A549 (cell line): ENCODE data around the gene CFAP92. TPM values are rescaled to one million over a fixed set of nuclear protein-coding genes. Genes with fewer than 3 reads are reported as not detected.

Experiments used
- ATAC-seq, 2 experiments: fragments of 200-7000 bp in 1 of 2; fragments of >200 bp in 1 of 2; cut with Nextera tagmentation in 1 of 2; cut with Tn5 transposase in 1 of 2; 3 replicates each; pipeline versions ENCODE4 v1.8.0 to v1.9.1; 2018 to 2020; ENCODE audit warnings: mild to moderate bottlenecking in 1 of 2, moderate library complexity in 1 of 2
- CTCF ChIA-PET: fragments of 300-600 bp; sonication (Branson Sonifier 250); formaldehyde crosslinking; extraction: SDS; loops from one replicate; lab custom pipeline; 2021; ENCODE audit warnings: antibody characterized with exemption, inconsistent platforms; lab: Yijun Ruan, JAX
- POLR2A ChIA-PET: fragments of 350-600 bp; formaldehyde crosslinking; extraction: SDS; loops from one replicate; lab custom pipeline; 2021; ENCODE audit warnings: antibody characterized with exemption, inconsistent platforms; lab: Yijun Ruan, JAX
- DNase-seq, 2 experiments: peaks; one replicate each; pipeline versions ENCODE4 v3.0.0 to v3.0.0-alpha.2; 2011 to 2016; ENCODE audit warnings: low read depth in 1 of 2, low spot score in 1 of 2
- FAIRE-seq: peaks from 2 replicates; lab custom pipeline; 2011; peaks lifted over from hg19 to GRCh38; lab: Jason Lieb, UNC
- H3K27ac ChIP-seq, 2 experiments: fragments of >200 bp; sonication (Bioruptor Twin); formaldehyde crosslinking; 3 replicates each; pipeline ENCODE4 v1.5.1; 2016 to 2017
- H3K4me1 ChIP-seq: fragments of >200 bp; sonication (Bioruptor Twin); formaldehyde crosslinking; 3 replicates; pipeline ENCODE4 v1.6.1; 2016
- H3K4me2 ChIP-seq: fragments of >200 bp; sonication (Bioruptor Twin); formaldehyde crosslinking; 3 replicates; pipeline ENCODE4 v1.6.1; 2016
- H3K4me3 ChIP-seq: fragments of >200 bp; sonication (Bioruptor Twin); formaldehyde crosslinking; 3 replicates; pipeline ENCODE4 v1.5.1; 2016
- H3K9me3 ChIP-seq: fragments of >200 bp; sonication (Bioruptor Twin); formaldehyde crosslinking; 3 replicates; pipeline ENCODE4 v1.6.1; 2016
- CBX8 ChIP-seq: fragments of 200-600 bp; sonication (generic); IDR thresholded peaks from 2 replicates; pipeline ENCODE4 v1.6.1; 2016
- ESRRA ChIP-seq: fragments of 150-350 bp; IDR thresholded peaks from 2 replicates; pipeline ENCODE4 v1.6.1; 2014; ENCODE audit warnings: mild to moderate bottlenecking, low read length, borderline replicate concordance
- FOXS1 ChIP-seq: fragments of 250-450 bp; sonication (Bioruptor Pico); IDR thresholded peaks from 2 replicates; pipeline ENCODE4 v1.5.0; 2020; ENCODE audit warnings: mild to moderate bottlenecking, moderate library complexity
- GATA3 ChIP-seq: IDR thresholded peaks from 2 replicates; pipeline ENCODE4 v1.6.1; 2012; ENCODE audit warnings: borderline replicate concordance
- HEYL ChIP-seq: fragments of 250-450 bp; sonication (Bioruptor Pico); IDR thresholded peaks from 2 replicates; pipeline ENCODE4 v1.8.0; 2021; ENCODE audit warnings: mild to moderate bottlenecking, moderate library complexity
- JUN ChIP-seq, 2 experiments: fragments of >200 bp; sonication (Bioruptor Twin); formaldehyde crosslinking; IDR thresholded peaks; 2 replicates in 1 of 2; 3 replicates in 1 of 2; pipeline ENCODE4 v1.6.1; 2016 to 2017
- MAFK ChIP-seq: fragments of 450-650 bp; IDR thresholded peaks from 2 replicates; pipeline ENCODE4 v1.6.1; 2014; ENCODE audit not compliant: partially characterized antibody
- NFE2L2 ChIP-seq: fragments of 150-350 bp; conservative IDR thresholded peaks from 2 replicates; pipeline ENCODE4 v1.6.1; 2014; ENCODE audit warnings: low read length
- NR3C1 ChIP-seq: fragments of >200 bp; sonication (Bioruptor Twin); formaldehyde crosslinking; IDR thresholded peaks from 3 replicates; pipeline ENCODE4 v1.6.1; 2017
- PHF8 ChIP-seq: fragments of 200-600 bp; sonication (generic); IDR thresholded peaks from 2 replicates; pipeline ENCODE4 v1.6.1; 2016; ENCODE audit warnings: low read depth, mild to moderate bottlenecking, antibody characterized with exemption, moderate library complexity, borderline replicate concordance
- POLR2A ChIP-seq: IDR thresholded peaks from 2 replicates; pipeline ENCODE4 v1.6.1; 2012; ENCODE audit warnings: mild to moderate bottlenecking, low read length
- RAD21 ChIP-seq, 2 experiments: fragments of >200 bp in 1 of 2; sonication (Bioruptor Twin) in 1 of 2; formaldehyde crosslinking in 1 of 2; IDR thresholded peaks in 1 of 2; conservative IDR thresholded peaks in 1 of 2; 2 replicates in 1 of 2; 3 replicates in 1 of 2; pipeline ENCODE4 v1.6.1; 2012 to 2018; ENCODE audit warnings: inconsistent platforms in 1 of 2
- RFX5 ChIP-seq: fragments of 450-650 bp; IDR thresholded peaks from 2 replicates; pipeline ENCODE4 v1.7.1; 2014; ENCODE audit warnings: antibody characterized with exemption, mild to moderate bottlenecking, moderate library complexity
- SREBF2 ChIP-seq: fragments of 450-650 bp; IDR thresholded peaks from 2 replicates; pipeline ENCODE4 v1.6.1; 2014; ENCODE audit warnings: mild to moderate bottlenecking, moderate library complexity
- TP53 ChIP-seq: fragments of 250-450 bp; sonication (Bioruptor Pico); IDR thresholded peaks from 2 replicates; pipeline ENCODE4 v1.5.0; 2021; ENCODE audit warnings: mild to moderate bottlenecking, moderate library complexity
- ZFP36 ChIP-seq: fragments of 450-650 bp; IDR thresholded peaks from 2 replicates; pipeline ENCODE4 v1.6.1; 2014; ENCODE audit warnings: borderline replicate concordance; ENCODE audit not compliant: partially characterized antibody
- WGBS: methylation state at CpG from one replicate; pipeline ENCODE4 v1.1.6; 2017; ENCODE audit errors: missing lambda C conversion rate; 5-methylcytosine and 5-hydroxymethylcytosine counted together
- polyA plus RNA-seq, 4 experiments: library from polyadenylated mRNA; depleted of rRNA in 3 of 4; stranded (reverse); fragments of >200 nt; fragmentation: RNase III in 1 of 4; extraction: RNeasy Plus Mini Kit Qiagen cat#74134 plus additional on column Dnase treatment in 1 of 4; gene quantifications; 2 replicates in 3 of 4; 3 replicates in 1 of 4; pipeline ENCODE4 v1.2.3, GENCODE V29; 2011 to 2017
- TF ChIP-seq, protein P1 (sequence below): IDR thresholded peaks from 2 replicates; pipeline ENCODE4 v1.6.1; 2012
- TF ChIP-seq, protein P2 (sequence below): IDR thresholded peaks from 2 replicates; pipeline ENCODE4 v1.6.1; 2012; ENCODE audit warnings: low read depth, borderline replicate concordance
- TF ChIP-seq, protein P3 (sequence below): fragments of >200 bp; sonication (Bioruptor Twin); formaldehyde crosslinking; IDR thresholded peaks from 3 replicates; pipeline ENCODE4 v1.5.1; 2016
- TF ChIP-seq, protein P4 (sequence below): fragments of 150-350 bp; IDR thresholded peaks from 2 replicates; pipeline ENCODE4 v1.6.1; 2014; ENCODE audit warnings: low read depth, mild to moderate bottlenecking, low read length
- TF ChIP-seq, protein P5 (sequence below): fragments of >200 bp; sonication (Bioruptor Twin); formaldehyde crosslinking; IDR thresholded peaks from 3 replicates; pipeline ENCODE4 v1.6.1; 2016

The CFAP92 gene
- polyA plus RNA-seq, 2 of the 4 experiments (the other 2 are of a cell fraction): not detected

DNA sequence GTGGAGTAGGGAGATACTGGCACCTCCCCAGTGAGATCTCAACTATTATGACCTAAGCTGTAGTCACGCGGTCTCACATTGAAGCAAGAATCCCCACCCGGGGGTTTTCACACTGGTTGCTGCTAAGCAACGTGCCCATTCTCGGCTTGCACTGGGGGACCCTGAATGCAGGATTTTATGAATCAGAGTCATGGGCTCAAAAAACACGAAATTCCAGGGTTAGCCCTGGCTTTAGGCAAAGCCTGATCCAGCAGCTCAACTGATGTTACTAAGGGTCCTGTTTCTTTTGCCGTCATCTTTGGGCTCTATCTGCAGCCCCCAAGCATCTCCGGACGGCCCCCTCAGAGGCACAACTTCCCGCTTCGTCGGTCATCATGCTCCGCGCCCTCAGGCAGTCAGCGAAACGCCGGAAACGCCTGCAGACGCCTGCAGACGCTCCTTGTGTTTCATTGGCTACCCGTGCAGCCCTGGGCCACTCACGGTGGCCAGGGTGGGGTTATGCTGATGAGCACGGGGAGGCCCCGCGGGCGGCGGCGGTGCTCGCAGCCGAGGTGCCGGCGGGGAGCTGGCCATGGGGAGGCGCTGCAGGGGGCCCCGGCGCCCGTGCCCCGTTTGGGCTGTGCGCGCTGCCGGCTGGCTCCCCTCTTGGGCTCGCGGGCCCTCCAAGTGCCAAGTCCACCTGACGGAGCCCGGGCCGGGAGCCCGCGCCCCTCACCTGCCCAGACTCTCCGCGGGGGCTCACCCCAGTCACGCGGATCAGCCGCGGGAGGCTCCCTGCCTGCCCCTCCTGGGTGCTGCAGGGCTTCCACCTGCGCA, 33.1 kb upstream of the CFAP92 start:
- no peak for FAIRE-seq
- H3K4me3 ChIP-seq: peak overlapping the region; percentile 54
- peak; percentile 99 to 100 for ATAC-seq
- ChIA-PET POLR2A (no interaction called here), CTCF (interaction anchor here (0.9 to 4.3 kb wide), 13 partner anchors 11 to 219 kb away, joined by 3 to 17 read pairs (median 4); partner anchors contain the start of gene CFAP92)
- H3K9me3 ChIP-seq: peaks cover 5% of the 10 kb centered on the region; the same call in 1 of the 3 replicates
- DNase-seq: peak; percentile 88 to 93
- H3K4me1 ChIP-seq: no peaks in the 10 kb centered on the region
- WGBS: 18% methylated on average over 17 of the region's 54 CpGs
- H3K4me2 ChIP-seq: peak overlapping the region; percentile 88
- H3K27ac ChIP-seq: peak overlapping the region; percentile 77 to 89
- TF ChIP-seq FOXS1 (no peak), POLR2A (peak; percentile 31), RAD21 (conservative IDR thresholded peaks at IDR 0.05 in 1 of 2, IDR thresholded peaks at IDR 0.05 in 1 of 2) (0 out of 5 replicates have a peak, but pooled peaks of 1 of the 2 experiments have one; percentile 18)
- TF ChIP-seq, protein P1, sequence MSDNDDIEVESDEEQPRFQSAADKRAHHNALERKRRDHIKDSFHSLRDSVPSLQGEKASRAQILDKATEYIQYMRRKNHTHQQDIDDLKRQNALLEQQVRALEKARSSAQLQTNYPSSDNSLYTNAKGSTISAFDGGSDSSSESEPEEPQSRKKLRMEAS: peak; percentile 95
- TF ChIP-seq, protein P2, sequence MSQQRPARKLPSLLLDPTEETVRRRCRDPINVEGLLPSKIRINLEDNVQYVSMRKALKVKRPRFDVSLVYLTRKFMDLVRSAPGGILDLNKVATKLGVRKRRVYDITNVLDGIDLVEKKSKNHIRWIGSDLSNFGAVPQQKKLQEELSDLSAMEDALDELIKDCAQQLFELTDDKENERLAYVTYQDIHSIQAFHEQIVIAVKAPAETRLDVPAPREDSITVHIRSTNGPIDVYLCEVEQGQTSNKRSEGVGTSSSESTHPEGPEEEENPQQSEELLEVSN: peak; percentile 93
- TF ChIP-seq, protein P3, sequence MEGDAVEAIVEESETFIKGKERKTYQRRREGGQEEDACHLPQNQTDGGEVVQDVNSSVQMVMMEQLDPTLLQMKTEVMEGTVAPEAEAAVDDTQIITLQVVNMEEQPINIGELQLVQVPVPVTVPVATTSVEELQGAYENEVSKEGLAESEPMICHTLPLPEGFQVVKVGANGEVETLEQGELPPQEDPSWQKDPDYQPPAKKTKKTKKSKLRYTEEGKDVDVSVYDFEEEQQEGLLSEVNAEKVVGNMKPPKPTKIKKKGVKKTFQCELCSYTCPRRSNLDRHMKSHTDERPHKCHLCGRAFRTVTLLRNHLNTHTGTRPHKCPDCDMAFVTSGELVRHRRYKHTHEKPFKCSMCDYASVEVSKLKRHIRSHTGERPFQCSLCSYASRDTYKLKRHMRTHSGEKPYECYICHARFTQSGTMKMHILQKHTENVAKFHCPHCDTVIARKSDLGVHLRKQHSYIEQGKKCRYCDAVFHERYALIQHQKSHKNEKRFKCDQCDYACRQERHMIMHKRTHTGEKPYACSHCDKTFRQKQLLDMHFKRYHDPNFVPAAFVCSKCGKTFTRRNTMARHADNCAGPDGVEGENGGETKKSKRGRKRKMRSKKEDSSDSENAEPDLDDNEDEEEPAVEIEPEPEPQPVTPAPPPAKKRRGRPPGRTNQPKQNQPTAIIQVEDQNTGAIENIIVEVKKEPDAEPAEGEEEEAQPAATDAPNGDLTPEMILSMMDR: peak; percentile 61

DNA sequence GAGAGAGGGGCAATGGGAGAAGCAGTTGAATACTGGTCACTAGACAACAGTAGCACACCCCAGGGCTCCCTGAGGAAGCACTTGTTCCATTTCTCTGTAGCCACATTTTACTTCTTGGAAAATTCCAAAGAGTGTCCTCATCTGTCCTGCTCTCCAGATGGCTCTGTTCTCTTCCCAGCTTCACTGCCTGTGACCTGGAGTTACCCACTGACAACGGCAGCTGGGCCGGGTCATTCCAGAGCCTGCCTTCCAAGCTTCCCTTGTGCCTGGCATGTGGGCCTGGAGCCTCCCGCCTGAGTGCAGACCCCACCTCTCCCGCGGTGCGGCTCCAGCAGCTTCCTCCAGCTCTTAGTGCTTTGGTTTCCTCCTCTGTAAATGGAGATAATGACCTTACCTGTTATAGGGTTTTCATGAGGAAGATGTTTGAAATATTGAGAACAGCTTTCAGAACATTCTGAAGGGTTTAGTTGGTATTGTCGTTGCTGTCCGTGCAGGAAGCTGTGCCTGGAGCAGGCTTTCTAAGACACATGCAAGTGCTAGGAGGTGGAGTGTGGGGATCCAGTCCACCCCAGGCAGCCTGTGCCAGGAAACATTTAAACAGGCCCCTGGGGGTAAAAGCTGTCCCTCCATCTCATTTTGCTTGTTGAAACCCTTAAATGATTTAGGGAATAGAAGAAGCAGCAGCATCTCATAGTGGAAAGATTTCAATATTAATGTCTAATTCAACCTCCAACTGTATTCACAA, 32.0 kb upstream of the CFAP92 start:
- CTCF ChIA-PET: interaction anchor here (0.5 to 4.3 kb wide), 14 partner anchors 10 to 220 kb away, joined by 3 to 17 read pairs (median 4); partner anchors contain the start of gene CFAP92
- no peak for TF ChIP-seq TP53 (CRISPR knock-in tag)
- TF ChIP-seq, all 56 proteins: peak for 0
- no peak for DNase-seq
- Histone ChIP-seq H3K4me2 (no peak overlapping the region), H3K4me1 (peaks cover 5% of the 10 kb centered on the region; the same call in 2 of the 3 replicates), H3K27ac (no peak overlapping the region), H3K9me3 (peaks cover 5% of the 10 kb centered on the region; the same call in 1 of the 3 replicates), H3K4me3 (no peak overlapping the region)
- no peak for ATAC-seq
- no peak for FAIRE-seq
- WGBS: 87% methylated on average over 6 of the region's 8 CpGs
- POLR2A ChIA-PET: no interaction called here

DNA sequence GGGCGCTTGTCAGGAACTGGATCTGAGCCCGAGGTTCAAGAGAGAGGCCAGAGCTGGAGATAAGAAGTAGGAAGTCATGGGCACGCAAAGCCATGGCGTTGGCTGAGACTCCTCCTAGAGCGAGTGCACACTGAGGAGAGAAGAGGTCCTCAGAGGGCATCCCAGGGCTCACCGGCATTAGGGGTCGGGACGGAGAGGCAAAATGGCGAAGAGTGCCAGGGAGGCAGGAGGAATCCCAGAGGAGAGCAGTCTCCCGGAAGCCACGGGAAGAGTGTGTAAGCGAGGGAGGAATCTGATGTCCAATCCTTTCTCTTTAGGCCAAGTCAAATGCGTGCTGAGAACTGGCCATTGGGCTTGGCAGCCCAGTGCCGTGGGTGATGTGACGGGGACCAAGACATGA, 31.2 kb upstream of the CFAP92 start:
- no peak for FAIRE-seq
- no peak for TF ChIP-seq GATA3
- TF ChIP-seq CBX8: no peak
- TF ChIP-seq POLR2A: no peak
- TF ChIP-seq, protein P4, sequence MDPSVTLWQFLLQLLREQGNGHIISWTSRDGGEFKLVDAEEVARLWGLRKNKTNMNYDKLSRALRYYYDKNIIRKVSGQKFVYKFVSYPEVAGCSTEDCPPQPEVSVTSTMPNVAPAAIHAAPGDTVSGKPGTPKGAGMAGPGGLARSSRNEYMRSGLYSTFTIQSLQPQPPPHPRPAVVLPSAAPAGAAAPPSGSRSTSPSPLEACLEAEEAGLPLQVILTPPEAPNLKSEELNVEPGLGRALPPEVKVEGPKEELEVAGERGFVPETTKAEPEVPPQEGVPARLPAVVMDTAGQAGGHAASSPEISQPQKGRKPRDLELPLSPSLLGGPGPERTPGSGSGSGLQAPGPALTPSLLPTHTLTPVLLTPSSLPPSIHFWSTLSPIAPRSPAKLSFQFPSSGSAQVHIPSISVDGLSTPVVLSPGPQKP: no peak
- no peak for TF ChIP-seq NR3C1
- TF ChIP-seq MAFK: no peak
- TF ChIP-seq RFX5: no peak
- TF ChIP-seq SREBF2: no peak
- no peak for TF ChIP-seq PHF8
- TF ChIP-seq ZFP36: no peak
- no peak for TF ChIP-seq HEYL (CRISPR knock-in tag)
- no peak for TF ChIP-seq NFE2L2
- no peak for TF ChIP-seq JUN (IDR thresholded peaks at IDR 0.05)
- TF ChIP-seq, protein P5, sequence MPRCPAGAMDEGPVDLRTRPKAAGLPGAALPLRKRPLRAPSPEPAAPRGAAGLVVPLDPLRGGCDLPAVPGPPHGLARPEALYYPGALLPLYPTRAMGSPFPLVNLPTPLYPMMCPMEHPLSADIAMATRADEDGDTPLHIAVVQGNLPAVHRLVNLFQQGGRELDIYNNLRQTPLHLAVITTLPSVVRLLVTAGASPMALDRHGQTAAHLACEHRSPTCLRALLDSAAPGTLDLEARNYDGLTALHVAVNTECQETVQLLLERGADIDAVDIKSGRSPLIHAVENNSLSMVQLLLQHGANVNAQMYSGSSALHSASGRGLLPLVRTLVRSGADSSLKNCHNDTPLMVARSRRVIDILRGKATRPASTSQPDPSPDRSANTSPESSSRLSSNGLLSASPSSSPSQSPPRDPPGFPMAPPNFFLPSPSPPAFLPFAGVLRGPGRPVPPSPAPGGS: no peak
- TF ChIP-seq ESRRA: no peak
- Histone ChIP-seq H3K4me2 (no peak overlapping the region), H3K4me3 (no peak overlapping the region), H3K4me1 (peaks cover 6% of the 10 kb centered on the region; the same call in 2 of the 3 replicates), H3K27ac (no peak overlapping the region), H3K9me3 (peaks cover under 1% of the 10 kb centered on the region; the same call in 1 of the 3 replicates)
- ChIA-PET CTCF (interaction anchor here (1.2 to 4.3 kb wide), 7 partner anchors 10 to 221 kb away, joined by 3 to 17 read pairs (median 4); no protein-coding TSS in a partner anchor), POLR2A (no interaction called here)
- no peak for ATAC-seq
- 86% methylated on average over 15 of the region's 15 CpGs for WGBS
- DNase-seq: no peak
